NCI-H2196 (cell line): ENCODE measurements around the gene PRICKLE2.
"Not testable (repeated sequence)": the region's sequence is repeated elsewhere in the genome, so short reads cannot be mapped to it uniquely, and the experiment has no call there.

ENCODE experiments used
- DNase-seq: peaks from one replicate; lab custom pipeline; 2025; ENCODE audit not compliant: unreplicated experiment; lab: John Stamatoyannopoulos, UW

PRICKLE2 gene

GRCh38 chr3:64107190-64107589, 118.1 kb downstream of the PRICKLE2 start:
- no peak for DNase-seq

GRCh38 chr3:64105816-64106215, 119.5 kb downstream of the PRICKLE2 start:
- no peak for DNase-seq

GRCh38 chr3:64104691-64105111, 120.6 kb downstream of the PRICKLE2 start:
- no peak for DNase-seq

- DNase-seq, result no peak
These were observed 121.3 kb downstream of the PRICKLE2 start for GRCh38 chr3:64104006-64104405.

- no peak for DNase-seq
These were observed 122.1 kb downstream of the PRICKLE2 start for GRCh38 chr3:64103131-64103530.

- no peak for DNase-seq
These were observed 123.1 kb downstream of the PRICKLE2 start for GRCh38 chr3:64102147-64102546.

- no peak for DNase-seq
These were observed 126.0 kb downstream of the PRICKLE2 start for GRCh38 chr3:64099316-64099715.

- no peak for DNase-seq
These were observed 126.6 kb downstream of the PRICKLE2 start for GRCh38 chr3:64098670-64099069.

GRCh38 chr3:64097920-64098319, 127.3 kb downstream of the PRICKLE2 start:
- no peak for DNase-seq

GRCh38 chr3:64095802-64096201, 129.5 kb downstream of the PRICKLE2 start:
- no peak for DNase-seq

GRCh38 chr3:64094713-64095079, 130.6 kb downstream of the PRICKLE2 start:
- no peak for DNase-seq

GRCh38 chr3:64093825-64094712, 131.2 kb downstream of the PRICKLE2 start:
- DNase-seq, result no peak

GRCh38 chr3:64093211-64093610, 132.1 kb downstream of the PRICKLE2 start:
- no peak for DNase-seq

GRCh38 chr3:64091501-64091900, 133.8 kb downstream of the PRICKLE2 start:
- DNase-seq, result no peak

- not testable (repeated sequence) for DNase-seq
These were observed 135.9 kb downstream of the PRICKLE2 start for GRCh38 chr3:64089386-64089785.

GRCh38 chr3:64088408-64089205, 136.7 kb downstream of the PRICKLE2 start:
- no peak for DNase-seq

GRCh38 chr3:64086479-64087252, 138.6 kb downstream of the PRICKLE2 start:
- DNase-seq, result no peak

GRCh38 chr3:64084640-64085039, 140.6 kb downstream of the PRICKLE2 start:
- DNase-seq, result no peak

GRCh38 chr3:64083575-64083974, 141.7 kb downstream of the PRICKLE2 start:
- DNase-seq, result no peak

GRCh38 chr3:64082961-64083541, 142.2 kb downstream of the PRICKLE2 start:
- no peak for DNase-seq

- DNase-seq, result no peak
These were observed 142.9 kb downstream of the PRICKLE2 start for GRCh38 chr3:64082411-64082810.
